Keratinocyte (primary cell): Measurements from ENCODE around the gene EFCAB9.

Source experiments
- EZH2 ChIP-seq: IDR thresholded peaks from one replicate; pipeline ENCODE4 v1.6.1; 2012; ENCODE audit warnings: inconsistent platforms, mild to moderate bottlenecking, low read length, moderate library complexity
- TF ChIP-seq, protein P1 (sequence below), 3 experiments: IDR thresholded peaks in 1 of 3; conservative IDR thresholded peaks in 1 of 3; optimal IDR thresholded peaks in 1 of 3; 2 replicates in 2 of 3; 3 replicates in 1 of 3; pipeline versions ENCODE3 to v1.5.1; 2011; ENCODE audit warnings: low read length in 3 of 3, mild to moderate bottlenecking in 3 of 3, moderate library complexity in 2 of 3, control low read depth in 1 of 3, inconsistent platforms in 1 of 3; ENCODE audit not compliant: insufficient read depth in 2 of 3; ENCODE audit errors: extremely low read depth in 1 of 3

DNA sequence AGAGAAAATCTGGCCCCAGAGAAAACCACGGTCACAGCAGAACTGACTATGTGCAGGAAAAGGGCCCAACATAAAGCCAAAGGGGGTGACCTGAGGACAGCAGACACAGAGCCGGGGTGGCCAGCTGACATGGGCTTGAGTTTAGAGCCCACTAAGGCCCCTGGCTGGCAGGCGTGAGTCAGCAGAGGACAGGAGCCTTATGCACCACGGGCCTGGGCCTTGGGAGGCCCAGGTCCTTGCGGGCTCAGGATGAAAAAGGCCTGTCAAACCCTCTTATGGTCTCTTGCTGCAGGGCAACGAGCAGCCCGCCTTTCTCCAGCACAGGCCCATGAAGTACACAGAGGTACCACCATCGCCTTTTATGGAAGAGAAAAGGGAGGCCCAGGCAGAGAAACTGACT is 25.7 kb upstream of the EFCAB9 start:
- TF ChIP-seq, protein P1, sequence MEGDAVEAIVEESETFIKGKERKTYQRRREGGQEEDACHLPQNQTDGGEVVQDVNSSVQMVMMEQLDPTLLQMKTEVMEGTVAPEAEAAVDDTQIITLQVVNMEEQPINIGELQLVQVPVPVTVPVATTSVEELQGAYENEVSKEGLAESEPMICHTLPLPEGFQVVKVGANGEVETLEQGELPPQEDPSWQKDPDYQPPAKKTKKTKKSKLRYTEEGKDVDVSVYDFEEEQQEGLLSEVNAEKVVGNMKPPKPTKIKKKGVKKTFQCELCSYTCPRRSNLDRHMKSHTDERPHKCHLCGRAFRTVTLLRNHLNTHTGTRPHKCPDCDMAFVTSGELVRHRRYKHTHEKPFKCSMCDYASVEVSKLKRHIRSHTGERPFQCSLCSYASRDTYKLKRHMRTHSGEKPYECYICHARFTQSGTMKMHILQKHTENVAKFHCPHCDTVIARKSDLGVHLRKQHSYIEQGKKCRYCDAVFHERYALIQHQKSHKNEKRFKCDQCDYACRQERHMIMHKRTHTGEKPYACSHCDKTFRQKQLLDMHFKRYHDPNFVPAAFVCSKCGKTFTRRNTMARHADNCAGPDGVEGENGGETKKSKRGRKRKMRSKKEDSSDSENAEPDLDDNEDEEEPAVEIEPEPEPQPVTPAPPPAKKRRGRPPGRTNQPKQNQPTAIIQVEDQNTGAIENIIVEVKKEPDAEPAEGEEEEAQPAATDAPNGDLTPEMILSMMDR (optimal IDR thresholded peaks at IDR 0.05 in 1 of 3, IDR thresholded peaks at IDR 0.05 in 1 of 3, conservative IDR thresholded peaks at IDR 0.05 in 1 of 3; ENCODE audit: extremely low read depth in 1 of 3, insufficient read depth in 2 of 3, low read length in 3 of 3), result no peak
- no peak for TF ChIP-seq EZH2
